A549 (cell line): ENCODE results near the gene ISCU. TPM values are rescaled to one million over a fixed set of nuclear protein-coding genes. Genes with fewer than 3 reads are reported as not detected.

ENCODE experiments used
- ATAC-seq, 2 experiments: fragments of 200-7000 bp in 1 of 2; fragments of >200 bp in 1 of 2; cut with Nextera tagmentation in 1 of 2; cut with Tn5 transposase in 1 of 2; 3 replicates each; pipeline versions ENCODE4 v1.8.0 to v1.9.1; 2018 to 2020; ENCODE audit warnings: mild to moderate bottlenecking in 1 of 2, moderate library complexity in 1 of 2
- CTCF ChIA-PET: fragments of 300-600 bp; sonication (Branson Sonifier 250); formaldehyde crosslinking; extraction: SDS; loops from one replicate; lab custom pipeline; 2021; ENCODE audit warnings: antibody characterized with exemption, inconsistent platforms; lab: Yijun Ruan, JAX
- POLR2A ChIA-PET: fragments of 350-600 bp; formaldehyde crosslinking; extraction: SDS; loops from one replicate; lab custom pipeline; 2021; ENCODE audit warnings: antibody characterized with exemption, inconsistent platforms; lab: Yijun Ruan, JAX
- DNase-seq, 2 experiments: peaks; one replicate each; pipeline versions ENCODE4 v3.0.0 to v3.0.0-alpha.2; 2011 to 2016; ENCODE audit warnings: low read depth in 1 of 2, low spot score in 1 of 2
- FAIRE-seq: peaks from 2 replicates; lab custom pipeline; 2011; peaks lifted over from hg19 to GRCh38; lab: Jason Lieb, UNC
- H3K27ac ChIP-seq, 2 experiments: fragments of >200 bp; sonication (Bioruptor Twin); formaldehyde crosslinking; 3 replicates each; pipeline ENCODE4 v1.5.1; 2016 to 2017
- H3K4me1 ChIP-seq: fragments of >200 bp; sonication (Bioruptor Twin); formaldehyde crosslinking; 3 replicates; pipeline ENCODE4 v1.6.1; 2016
- H3K4me2 ChIP-seq: fragments of >200 bp; sonication (Bioruptor Twin); formaldehyde crosslinking; 3 replicates; pipeline ENCODE4 v1.6.1; 2016
- H3K4me3 ChIP-seq: fragments of >200 bp; sonication (Bioruptor Twin); formaldehyde crosslinking; 3 replicates; pipeline ENCODE4 v1.5.1; 2016
- H3K9me3 ChIP-seq: fragments of >200 bp; sonication (Bioruptor Twin); formaldehyde crosslinking; 3 replicates; pipeline ENCODE4 v1.6.1; 2016
- CBX2 ChIP-seq: fragments of 200-600 bp; sonication (generic); IDR thresholded peaks from 2 replicates; pipeline ENCODE4 v1.6.1; 2016; ENCODE audit warnings: low read depth, mild to moderate bottlenecking, borderline replicate concordance
- CHD2 ChIP-seq: fragments of 150-350 bp; IDR thresholded peaks from 2 replicates; pipeline ENCODE4 v1.6.1; 2014; ENCODE audit warnings: low read length; ENCODE audit not compliant: partially characterized antibody
- CHD4 ChIP-seq: fragments of 200-600 bp; sonication (generic); IDR thresholded peaks from 2 replicates; pipeline ENCODE4 v1.6.1; 2016; ENCODE audit warnings: antibody characterized with exemption, mild to moderate bottlenecking, borderline replicate concordance
- E2F6 ChIP-seq: IDR thresholded peaks from 2 replicates; pipeline ENCODE4 v1.6.1; 2012; ENCODE audit warnings: low read depth, borderline replicate concordance
- EHF ChIP-seq: fragments of 250-450 bp; sonication (Bioruptor Pico); IDR thresholded peaks from 2 replicates; pipeline ENCODE4 v1.5.0; 2020; ENCODE audit warnings: mild to moderate bottlenecking
- EP300 ChIP-seq, 2 experiments: fragments of >200 bp; sonication (Bioruptor Twin); formaldehyde crosslinking; IDR thresholded peaks; 2 replicates in 1 of 2; 3 replicates in 1 of 2; pipeline ENCODE4 v1.6.1; 2016 to 2017
- ESRRA ChIP-seq: fragments of 150-350 bp; IDR thresholded peaks from 2 replicates; pipeline ENCODE4 v1.6.1; 2014; ENCODE audit warnings: mild to moderate bottlenecking, low read length, borderline replicate concordance
- GATA3 ChIP-seq: IDR thresholded peaks from 2 replicates; pipeline ENCODE4 v1.6.1; 2012; ENCODE audit warnings: borderline replicate concordance
- HEYL ChIP-seq: fragments of 250-450 bp; sonication (Bioruptor Pico); IDR thresholded peaks from 2 replicates; pipeline ENCODE4 v1.8.0; 2021; ENCODE audit warnings: mild to moderate bottlenecking, moderate library complexity
- HOXA7 ChIP-seq: fragments of 250-450 bp; sonication (Bioruptor Pico); IDR thresholded peaks from 2 replicates; pipeline ENCODE4 v1.5.0; 2020; ENCODE audit warnings: mild to moderate bottlenecking, moderate library complexity
- JUNB ChIP-seq: fragments of >200 bp; sonication (Bioruptor Twin); formaldehyde crosslinking; IDR thresholded peaks from 2 replicates; pipeline ENCODE4 v1.6.1; 2016
- KDM1A ChIP-seq: fragments of 200-600 bp; sonication (generic); IDR thresholded peaks from 2 replicates; pipeline ENCODE4 v1.6.1; 2016; ENCODE audit warnings: low read depth, mild to moderate bottlenecking
- MAFK ChIP-seq: fragments of 450-650 bp; IDR thresholded peaks from 2 replicates; pipeline ENCODE4 v1.6.1; 2014; ENCODE audit not compliant: partially characterized antibody
- MAZ ChIP-seq: fragments of 150-350 bp; IDR thresholded peaks from 2 replicates; pipeline ENCODE4 v1.6.1; 2014; ENCODE audit warnings: antibody characterized with exemption, low read depth, low read length, borderline replicate concordance
- NFE2L2 ChIP-seq: fragments of 150-350 bp; conservative IDR thresholded peaks from 2 replicates; pipeline ENCODE4 v1.6.1; 2014; ENCODE audit warnings: low read length
- NPAS2 ChIP-seq: fragments of 250-450 bp; sonication (Bioruptor Pico); IDR thresholded peaks from 2 replicates; pipeline ENCODE4 v1.8.0; 2022; ENCODE audit warnings: mild to moderate bottlenecking, moderate library complexity, borderline replicate concordance
- REST ChIP-seq: fragments of 200-600 bp; sonication (generic); IDR thresholded peaks from 2 replicates; pipeline ENCODE4 v1.6.1; 2016; ENCODE audit warnings: antibody characterized with exemption, mild to moderate bottlenecking, moderate library complexity
- RNF2 ChIP-seq: fragments of 200-600 bp; sonication (generic); IDR thresholded peaks from 2 replicates; pipeline ENCODE4 v1.6.1; 2016; ENCODE audit warnings: low read depth, mild to moderate bottlenecking, antibody characterized with exemption, moderate library complexity, borderline replicate concordance
- TFCP2L1 ChIP-seq: fragments of 250-450 bp; sonication (Bioruptor Pico); IDR thresholded peaks from 2 replicates; pipeline ENCODE4 v1.5.0; 2021; ENCODE audit warnings: mild to moderate bottlenecking
- ZNF302 ChIP-seq: fragments of 250-450 bp; sonication (Bioruptor Pico); IDR thresholded peaks from 2 replicates; pipeline ENCODE4 v1.9.0; 2021; ENCODE audit warnings: inconsistent platforms, mild to moderate bottlenecking, moderate library complexity
- ZSCAN20 ChIP-seq: fragments of 250-450 bp; sonication (Bioruptor Pico); IDR thresholded peaks from 2 replicates; pipeline ENCODE4 v1.8.0; 2022; ENCODE audit warnings: mild to moderate bottlenecking, moderate library complexity
- WGBS: methylation state at CpG from one replicate; pipeline ENCODE4 v1.1.6; 2017; ENCODE audit errors: missing lambda C conversion rate; 5-methylcytosine and 5-hydroxymethylcytosine counted together
- polyA plus RNA-seq, 4 experiments: library from polyadenylated mRNA; depleted of rRNA in 3 of 4; stranded (reverse); fragments of >200 nt; fragmentation: RNase III in 1 of 4; extraction: RNeasy Plus Mini Kit Qiagen cat#74134 plus additional on column Dnase treatment in 1 of 4; gene quantifications; 2 replicates in 3 of 4; 3 replicates in 1 of 4; pipeline ENCODE4 v1.2.3, GENCODE V29; 2011 to 2017
- TF ChIP-seq, protein P1 (sequence below): fragments of 450-650 bp; IDR thresholded peaks from 2 replicates; pipeline ENCODE4 v1.6.1; 2014; ENCODE audit warnings: antibody characterized with exemption
- TF ChIP-seq, protein P2 (sequence below): IDR thresholded peaks from 2 replicates; pipeline ENCODE4 v1.6.1; 2012
- TF ChIP-seq, protein P3 (sequence below): fragments of >200 bp; sonication (Bioruptor Twin); formaldehyde crosslinking; IDR thresholded peaks from 3 replicates; pipeline ENCODE4 v1.5.1; 2016
- TF ChIP-seq, protein P4 (sequence below): fragments of 250-450 bp; sonication (Bioruptor Pico); IDR thresholded peaks from 2 replicates; pipeline ENCODE4 v1.5.0; 2021; ENCODE audit warnings: mild to moderate bottlenecking, moderate library complexity, borderline replicate concordance

The ISCU gene
- polyA plus RNA-seq, 2 of the 4 experiments (the other 2 are of a cell fraction) = 97.5 to 174 TPM

DNA sequence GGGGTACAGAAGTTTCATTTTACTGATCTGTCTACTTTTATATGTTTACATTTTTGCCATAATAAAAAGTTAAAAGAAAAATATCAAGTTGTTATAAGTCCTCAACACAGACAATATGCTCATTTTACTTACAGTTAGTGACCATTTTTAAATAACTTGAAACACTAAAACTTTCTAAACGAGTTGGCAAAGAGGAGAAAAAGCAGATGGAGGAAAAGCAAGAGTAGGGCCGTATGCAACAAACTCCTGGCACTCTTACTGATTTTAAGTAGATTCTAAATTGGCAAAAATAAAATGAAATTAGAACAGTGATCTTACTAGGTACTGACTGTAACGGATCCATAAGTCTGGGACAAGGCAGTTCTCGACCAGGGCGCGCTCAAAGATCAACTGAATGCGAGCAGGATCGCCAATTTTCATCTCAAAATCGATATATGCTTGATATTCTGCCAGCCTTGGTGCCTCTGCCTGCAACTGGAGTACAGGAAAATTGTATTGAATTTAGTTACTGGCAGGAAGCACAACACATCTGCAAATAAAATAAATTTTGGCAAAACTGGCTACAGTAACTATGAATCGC lies 23.7 kb upstream of the ISCU start:
- Histone ChIP-seq H3K9me3 (no peaks in the 10 kb centered on the region), H3K4me1 (no peaks in the 10 kb centered on the region), H3K4me2 (no peak overlapping the region), H3K4me3 (no peak overlapping the region), H3K27ac (no peak overlapping the region)
- WGBS = 92% methylated on average over 10 of the region's 10 CpGs
- ATAC-seq (no peak), DNase-seq (no peak), FAIRE-seq (no peak)
- ChIA-PET CTCF (no interaction called here), POLR2A (no interaction called here)
- TF ChIP-seq MAZ (no peak), GATA3 (no peak), CBX2 (no peak)
- TF ChIP-seq, protein P1, sequence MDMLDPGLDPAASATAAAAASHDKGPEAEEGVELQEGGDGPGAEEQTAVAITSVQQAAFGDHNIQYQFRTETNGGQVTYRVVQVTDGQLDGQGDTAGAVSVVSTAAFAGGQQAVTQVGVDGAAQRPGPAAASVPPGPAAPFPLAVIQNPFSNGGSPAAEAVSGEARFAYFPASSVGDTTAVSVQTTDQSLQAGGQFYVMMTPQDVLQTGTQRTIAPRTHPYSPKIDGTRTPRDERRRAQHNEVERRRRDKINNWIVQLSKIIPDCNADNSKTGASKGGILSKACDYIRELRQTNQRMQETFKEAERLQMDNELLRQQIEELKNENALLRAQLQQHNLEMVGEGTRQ = no peak

DNA sequence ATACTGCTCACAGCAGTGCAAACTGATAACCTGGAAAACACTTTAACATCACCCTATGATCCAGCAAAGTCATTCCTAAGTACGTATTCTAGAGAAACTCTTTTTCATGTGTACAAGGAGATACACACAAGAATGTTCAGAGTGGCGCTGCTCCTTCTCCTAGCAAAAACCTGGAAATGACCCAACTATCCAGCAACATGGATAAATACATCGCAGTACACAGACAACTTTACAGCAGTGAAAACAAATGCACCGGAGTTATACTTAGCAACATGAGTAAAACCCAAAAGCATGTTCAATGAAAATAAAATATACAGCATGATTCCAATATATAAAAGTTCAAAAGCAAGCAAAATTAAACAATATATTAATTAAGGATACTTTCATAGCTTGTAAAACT lies 20.1 kb upstream of the ISCU start:
- Histone ChIP-seq H3K27ac (no peak overlapping the region), H3K4me1 (no peaks in the 10 kb centered on the region), H3K4me3 (no peak overlapping the region), H3K9me3 (no peaks in the 10 kb centered on the region), H3K4me2 (no peak overlapping the region)
- ChIA-PET POLR2A (no interaction called here), CTCF (no interaction called here)
- no peak for ATAC-seq
- no peak for DNase-seq
- no peak for FAIRE-seq
- TF ChIP-seq NFE2L2 = no peak
- TF ChIP-seq HOXA7 (CRISPR knock-in tag) = no peak
- TF ChIP-seq, protein P2, sequence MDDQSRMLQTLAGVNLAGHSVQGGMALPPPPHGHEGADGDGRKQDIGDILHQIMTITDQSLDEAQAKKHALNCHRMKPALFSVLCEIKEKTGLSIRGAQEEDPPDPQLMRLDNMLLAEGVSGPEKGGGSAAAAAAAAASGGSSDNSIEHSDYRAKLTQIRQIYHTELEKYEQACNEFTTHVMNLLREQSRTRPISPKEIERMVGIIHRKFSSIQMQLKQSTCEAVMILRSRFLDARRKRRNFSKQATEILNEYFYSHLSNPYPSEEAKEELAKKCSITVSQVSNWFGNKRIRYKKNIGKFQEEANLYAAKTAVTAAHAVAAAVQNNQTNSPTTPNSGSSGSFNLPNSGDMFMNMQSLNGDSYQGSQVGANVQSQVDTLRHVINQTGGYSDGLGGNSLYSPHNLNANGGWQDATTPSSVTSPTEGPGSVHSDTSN = no peak
- TF ChIP-seq, protein P3, sequence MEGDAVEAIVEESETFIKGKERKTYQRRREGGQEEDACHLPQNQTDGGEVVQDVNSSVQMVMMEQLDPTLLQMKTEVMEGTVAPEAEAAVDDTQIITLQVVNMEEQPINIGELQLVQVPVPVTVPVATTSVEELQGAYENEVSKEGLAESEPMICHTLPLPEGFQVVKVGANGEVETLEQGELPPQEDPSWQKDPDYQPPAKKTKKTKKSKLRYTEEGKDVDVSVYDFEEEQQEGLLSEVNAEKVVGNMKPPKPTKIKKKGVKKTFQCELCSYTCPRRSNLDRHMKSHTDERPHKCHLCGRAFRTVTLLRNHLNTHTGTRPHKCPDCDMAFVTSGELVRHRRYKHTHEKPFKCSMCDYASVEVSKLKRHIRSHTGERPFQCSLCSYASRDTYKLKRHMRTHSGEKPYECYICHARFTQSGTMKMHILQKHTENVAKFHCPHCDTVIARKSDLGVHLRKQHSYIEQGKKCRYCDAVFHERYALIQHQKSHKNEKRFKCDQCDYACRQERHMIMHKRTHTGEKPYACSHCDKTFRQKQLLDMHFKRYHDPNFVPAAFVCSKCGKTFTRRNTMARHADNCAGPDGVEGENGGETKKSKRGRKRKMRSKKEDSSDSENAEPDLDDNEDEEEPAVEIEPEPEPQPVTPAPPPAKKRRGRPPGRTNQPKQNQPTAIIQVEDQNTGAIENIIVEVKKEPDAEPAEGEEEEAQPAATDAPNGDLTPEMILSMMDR = no peak
- no peak for TF ChIP-seq ZNF302
- no peak for TF ChIP-seq EP300 (IDR thresholded peaks at IDR 0.05)
- no peak for TF ChIP-seq ESRRA
- no peak for TF ChIP-seq CHD2
- TF ChIP-seq GATA3 = no peak
- no peak for TF ChIP-seq HEYL (CRISPR knock-in tag)
- no peak for TF ChIP-seq E2F6
- no peak for TF ChIP-seq MAFK
- TF ChIP-seq, protein P4, sequence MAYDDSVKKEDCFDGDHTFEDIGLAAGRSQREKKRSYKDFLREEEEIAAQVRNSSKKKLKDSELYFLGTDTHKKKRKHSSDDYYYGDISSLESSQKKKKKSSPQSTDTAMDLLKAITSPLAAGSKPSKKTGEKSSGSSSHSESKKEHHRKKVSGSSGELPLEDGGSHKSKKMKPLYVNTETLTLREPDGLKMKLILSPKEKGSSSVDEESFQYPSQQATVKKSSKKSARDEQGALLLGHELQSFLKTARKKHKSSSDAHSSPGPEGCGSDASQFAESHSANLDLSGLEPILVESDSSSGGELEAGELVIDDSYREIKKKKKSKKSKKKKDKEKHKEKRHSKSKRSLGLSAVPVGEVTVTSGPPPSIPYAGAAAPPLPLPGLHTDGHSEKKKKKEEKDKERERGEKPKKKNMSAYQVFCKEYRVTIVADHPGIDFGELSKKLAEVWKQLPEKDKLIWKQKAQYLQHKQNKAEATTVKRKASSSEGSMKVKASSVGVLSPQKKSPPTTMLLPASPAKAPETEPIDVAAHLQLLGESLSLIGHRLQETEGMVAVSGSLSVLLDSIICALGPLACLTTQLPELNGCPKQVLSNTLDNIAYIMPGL (CRISPR knock-in tag) = no peak
- WGBS = 89% methylated on average over 4 of the region's 4 CpGs

DNA sequence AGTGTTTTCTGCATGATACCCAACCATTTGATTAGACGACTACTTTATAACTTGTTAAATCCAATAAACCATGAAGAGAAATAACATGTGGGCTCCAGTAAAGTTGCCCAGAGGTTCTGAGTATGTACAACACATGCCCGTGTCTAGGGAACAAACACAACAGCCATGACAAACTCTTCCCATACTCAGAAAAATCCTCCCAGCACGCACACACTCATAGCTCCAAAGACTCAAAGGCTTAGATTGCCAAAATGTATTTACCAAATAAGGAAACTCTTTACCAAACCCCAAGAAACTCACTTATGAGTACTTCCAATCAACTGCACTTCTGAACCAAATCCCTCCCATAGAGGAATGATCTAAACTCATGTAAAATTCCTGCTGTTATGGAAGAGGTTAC lies 18.7 kb upstream of the ISCU start:
- Histone ChIP-seq H3K9me3 (no peaks in the 10 kb centered on the region), H3K4me2 (no peak overlapping the region), H3K4me1 (no peaks in the 10 kb centered on the region), H3K27ac (no peak overlapping the region)
- FAIRE-seq = no peak
- TF ChIP-seq RNF2 (no peak), REST (no peak), TFCP2L1 (CRISPR knock-in tag) (no peak), HOXA7 (CRISPR knock-in tag) (no peak), NPAS2 (CRISPR knock-in tag) (no peak), JUNB (no peak), EHF (CRISPR knock-in tag) (no peak), CHD4 (no peak), KDM1A (no peak), ZSCAN20 (CRISPR knock-in tag) (no peak)
- TF ChIP-seq, all 56 proteins: peak for 0
- DNase-seq (no peak), ATAC-seq (no peak)
- CTCF ChIA-PET = interaction anchor here (1.1 to 1.5 kb wide), 3 partner anchors 10 to 74 kb away, joined by 3 to 4 read pairs (median 3); no protein-coding TSS in a partner anchor
- H3K4me3 ChIP-seq = no peak overlapping the region
- WGBS = 84% methylated on average over 3 of the region's 3 CpGs
- POLR2A ChIA-PET = no interaction called here
